HG02678 (cell line): ENCODE results near the gene SLC17A9.
"Not testable (repeated sequence)": the region's sequence is repeated elsewhere in the genome, so short reads cannot be mapped to it uniquely, and the experiment has no call there.

Experiments
- ATAC-seq: cut with Tn5 transposase; IDR thresholded peaks from one replicate; pipeline ENCODE4 v1.9.1; 2021; ENCODE audit warnings: mild to moderate bottlenecking, moderate library complexity; ENCODE audit not compliant: unreplicated experiment

The SLC17A9 gene

DNA sequence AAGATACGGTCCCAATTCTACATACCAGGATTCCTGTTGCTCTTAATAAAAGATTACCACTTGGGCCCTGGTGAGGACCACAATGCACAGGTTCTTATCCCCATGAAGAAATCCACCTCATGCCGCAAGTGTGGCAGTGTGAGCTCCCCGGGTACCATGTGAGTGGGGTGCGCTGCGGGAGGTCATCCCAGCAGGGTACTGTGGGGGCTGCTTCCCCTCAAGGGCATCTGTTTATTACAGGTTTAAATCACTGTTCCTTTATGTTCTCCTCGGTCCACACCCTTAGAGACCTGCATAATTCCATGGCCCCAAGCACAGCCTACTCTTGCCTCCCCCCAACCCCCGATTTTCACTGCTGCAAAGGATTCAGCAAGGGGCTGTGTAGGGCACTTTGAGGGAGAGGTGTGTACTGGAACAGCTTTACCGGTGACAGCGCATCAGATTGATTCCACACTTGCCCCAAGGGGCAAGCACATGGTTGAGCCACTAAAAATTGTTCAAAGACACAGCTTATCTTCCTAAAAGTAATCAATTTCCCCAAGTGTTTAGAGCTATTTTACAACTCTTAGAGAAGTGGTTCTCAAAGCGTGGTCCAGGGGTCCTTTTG lies 32.4 kb upstream of the SLC17A9 start:
- no peak for ATAC-seq

DNA sequence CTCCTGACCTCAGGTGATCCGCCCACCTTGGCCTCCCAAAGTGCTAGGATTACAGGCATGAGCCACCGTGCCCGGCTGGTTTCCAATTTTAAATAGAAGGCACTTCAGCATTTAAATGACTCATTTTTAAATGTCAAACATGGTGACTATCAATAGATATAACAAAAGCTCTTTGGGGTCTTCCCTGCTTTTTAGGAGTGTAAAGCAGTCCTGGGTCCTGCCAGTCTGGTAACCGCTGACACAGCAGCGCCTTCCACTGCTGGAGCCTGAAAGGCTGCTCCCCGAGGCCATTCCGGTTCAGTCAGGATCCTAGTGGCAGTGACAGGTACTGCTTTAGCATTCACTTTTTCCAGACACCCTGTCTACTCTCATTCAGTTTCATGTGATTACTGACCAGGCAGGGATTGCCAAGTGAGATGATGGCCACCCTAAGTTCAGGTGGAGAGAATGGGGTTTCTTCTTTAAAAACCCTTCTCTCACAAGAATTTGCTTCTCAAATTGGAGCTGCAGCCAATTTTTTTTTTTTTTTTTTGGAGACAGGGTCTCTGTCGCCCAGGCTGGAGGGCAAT lies 31.3 kb upstream of the SLC17A9 start:
- no peak for ATAC-seq

DNA sequence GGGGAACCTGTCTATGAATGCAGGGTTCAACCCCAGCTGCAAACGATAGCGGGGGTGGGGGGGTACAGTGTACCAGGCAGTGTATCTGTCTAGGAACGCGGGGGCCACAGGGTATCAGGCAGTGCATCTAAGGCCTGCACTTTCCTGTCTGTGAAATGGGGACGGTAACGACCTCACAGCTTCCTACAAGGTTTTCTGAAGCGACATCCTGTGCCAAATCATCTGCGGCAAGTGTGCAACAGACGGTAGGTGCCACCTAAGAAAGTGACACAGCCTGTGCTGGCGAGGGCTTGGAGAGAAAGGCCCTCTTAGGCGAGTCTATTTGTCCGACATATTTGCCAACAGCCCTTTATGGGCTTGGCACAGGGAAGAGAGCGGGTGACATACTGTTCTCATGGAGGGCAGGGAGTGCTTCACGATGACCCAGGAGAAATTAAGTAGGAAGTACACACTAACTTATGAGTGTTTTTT lies 30.0 kb upstream of the SLC17A9 start:
- no peak for ATAC-seq

DNA sequence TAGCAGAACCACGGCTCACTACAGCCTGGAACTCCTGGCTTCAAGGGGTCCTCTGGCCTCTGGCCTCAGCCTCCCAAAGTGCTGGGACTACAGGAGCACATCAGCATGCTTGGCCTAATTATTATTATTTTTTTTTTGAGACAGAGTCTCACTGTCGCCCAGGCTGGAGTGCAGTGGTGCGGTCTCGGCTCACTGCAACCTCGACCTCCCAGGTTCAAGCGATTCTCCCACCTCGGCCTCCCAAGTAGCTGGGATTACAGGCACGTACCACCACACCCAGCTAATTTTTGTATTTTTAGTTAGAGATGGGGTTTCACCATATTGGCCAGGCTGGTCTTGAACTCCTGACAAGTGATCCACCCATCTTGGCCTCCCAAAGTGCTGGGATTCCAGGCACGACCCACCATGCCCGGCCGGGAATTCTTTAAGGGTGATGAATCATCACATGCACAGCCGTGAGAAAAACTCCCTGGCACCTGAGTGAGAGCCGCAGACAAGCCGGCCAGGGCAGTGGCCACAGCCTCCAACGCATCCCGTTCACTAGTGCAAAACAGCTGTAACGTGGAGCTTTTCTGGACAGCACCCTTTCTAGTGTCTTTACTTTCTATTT lies 29.3 kb upstream of the SLC17A9 start:
- not testable (repeated sequence) for ATAC-seq

DNA sequence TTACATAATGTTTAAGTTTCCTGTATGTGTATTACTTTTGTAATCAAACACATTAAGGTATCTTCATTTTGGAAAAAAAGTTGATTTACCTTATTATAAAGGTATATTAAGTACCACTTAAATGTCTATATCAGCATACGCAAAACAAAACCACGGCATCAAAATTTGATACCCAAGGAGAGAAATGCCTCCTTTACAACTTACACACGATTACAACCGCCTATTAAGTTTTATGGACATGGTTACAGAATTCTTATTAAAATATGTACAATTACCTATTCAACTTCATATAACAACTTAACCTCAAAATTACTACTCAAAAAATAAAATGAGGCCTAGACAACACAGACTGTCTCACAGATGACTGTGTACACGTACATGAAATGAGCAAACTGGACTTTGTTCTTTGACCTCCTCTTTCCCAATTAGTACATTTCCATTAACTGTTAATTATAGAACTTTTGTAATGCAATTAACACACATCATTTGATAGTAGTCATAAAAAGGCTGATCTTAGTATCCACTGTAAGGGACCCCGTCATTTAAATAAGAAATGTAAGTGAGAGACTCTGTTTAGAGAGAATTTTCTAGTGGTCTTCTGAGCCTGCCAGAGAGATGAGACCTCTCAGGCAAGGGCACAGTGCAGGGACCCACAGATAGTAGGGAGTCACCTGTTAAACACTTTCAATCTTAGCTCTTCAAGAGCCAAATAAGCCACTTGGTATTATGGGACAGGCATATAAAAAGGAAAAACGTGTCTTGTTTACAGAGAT lies 28.7 kb upstream of the SLC17A9 start:
- no peak for ATAC-seq

DNA sequence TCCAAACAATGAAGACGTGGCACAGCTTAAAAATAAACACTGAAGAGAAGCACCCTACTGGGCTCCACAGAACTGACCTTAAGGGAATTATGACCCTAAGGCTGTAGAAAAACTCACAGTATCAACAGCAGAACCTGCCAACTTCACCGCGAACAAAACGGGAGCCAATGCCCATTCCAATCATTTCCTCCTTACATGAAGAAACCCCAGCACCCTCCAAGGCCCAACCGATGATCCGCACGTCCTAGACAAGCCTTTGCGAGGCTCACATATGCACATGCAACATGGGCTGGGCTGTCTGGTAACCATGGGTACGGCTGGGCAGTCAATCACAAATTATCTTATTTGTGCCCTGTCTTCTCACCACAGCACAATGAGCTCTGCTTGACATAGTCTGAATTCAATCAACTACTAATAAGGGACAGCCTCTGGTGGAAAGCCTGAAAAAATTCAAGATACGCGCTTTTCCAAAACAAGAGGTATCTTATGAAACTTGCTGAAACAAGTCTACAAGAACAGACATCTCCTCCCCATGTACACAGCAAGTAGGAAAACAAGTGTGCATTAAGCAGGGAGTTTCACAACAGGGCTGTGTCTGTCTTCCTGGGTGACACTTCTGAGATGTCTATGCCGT lies 27.9 kb upstream of the SLC17A9 start:
- ATAC-seq, result no peak

DNA sequence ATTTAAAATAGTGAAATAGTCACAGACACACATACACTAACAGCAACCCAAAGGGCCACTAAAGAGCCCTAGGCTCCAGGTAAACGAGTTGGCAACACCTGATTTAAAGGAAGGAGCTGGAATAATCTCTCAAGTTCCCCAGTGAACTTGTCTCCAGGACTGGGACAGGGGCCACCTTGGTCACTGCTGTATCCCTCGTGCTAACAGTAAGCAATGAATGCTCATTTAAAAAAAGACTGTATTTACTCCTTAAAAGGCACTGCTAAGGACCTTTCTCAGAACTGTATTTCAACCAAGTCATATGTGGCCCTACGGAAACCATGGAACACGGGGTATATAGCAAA lies 27.5 kb upstream of the SLC17A9 start:
- no peak for ATAC-seq

DNA sequence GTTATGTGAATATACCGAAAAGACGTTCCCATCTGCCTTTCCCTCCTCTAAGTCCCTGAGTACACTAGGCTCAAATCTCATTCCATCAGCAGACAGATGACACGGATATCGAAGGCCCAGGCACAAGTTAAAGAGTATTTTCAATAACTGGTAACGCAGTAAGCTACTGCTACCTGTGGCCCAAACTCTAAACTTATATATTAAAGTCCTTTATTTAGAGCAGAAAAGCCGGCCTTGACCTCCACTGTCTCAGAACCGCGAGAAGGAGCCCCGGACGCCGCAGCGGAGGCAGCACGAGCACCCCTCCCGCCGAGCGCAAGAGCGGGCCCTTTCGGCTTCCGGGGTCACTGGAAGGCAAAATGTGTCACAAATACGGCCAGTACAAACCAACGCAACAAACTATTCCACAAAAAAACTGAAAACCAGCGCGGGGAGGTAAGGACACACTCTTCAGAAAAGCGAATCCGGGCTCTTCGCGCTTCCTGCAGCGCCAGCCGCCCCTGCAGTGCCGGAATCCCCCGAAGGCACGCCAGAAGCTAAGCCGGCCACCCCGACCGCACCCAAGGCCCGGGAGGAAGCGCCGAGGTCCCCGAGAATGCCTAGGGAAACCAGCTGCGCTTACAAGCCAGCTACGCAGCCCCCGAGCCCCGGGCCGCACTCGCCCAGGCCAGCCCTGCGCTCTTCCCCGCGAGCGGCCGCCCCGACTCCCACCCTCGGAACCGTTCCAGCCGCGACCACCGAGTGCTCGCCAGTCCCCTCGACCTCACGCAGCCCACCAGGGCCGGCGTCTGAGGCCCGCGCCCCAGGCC lies 26.9 kb upstream of the SLC17A9 start:
- peak; percentile 25 for ATAC-seq

DNA sequence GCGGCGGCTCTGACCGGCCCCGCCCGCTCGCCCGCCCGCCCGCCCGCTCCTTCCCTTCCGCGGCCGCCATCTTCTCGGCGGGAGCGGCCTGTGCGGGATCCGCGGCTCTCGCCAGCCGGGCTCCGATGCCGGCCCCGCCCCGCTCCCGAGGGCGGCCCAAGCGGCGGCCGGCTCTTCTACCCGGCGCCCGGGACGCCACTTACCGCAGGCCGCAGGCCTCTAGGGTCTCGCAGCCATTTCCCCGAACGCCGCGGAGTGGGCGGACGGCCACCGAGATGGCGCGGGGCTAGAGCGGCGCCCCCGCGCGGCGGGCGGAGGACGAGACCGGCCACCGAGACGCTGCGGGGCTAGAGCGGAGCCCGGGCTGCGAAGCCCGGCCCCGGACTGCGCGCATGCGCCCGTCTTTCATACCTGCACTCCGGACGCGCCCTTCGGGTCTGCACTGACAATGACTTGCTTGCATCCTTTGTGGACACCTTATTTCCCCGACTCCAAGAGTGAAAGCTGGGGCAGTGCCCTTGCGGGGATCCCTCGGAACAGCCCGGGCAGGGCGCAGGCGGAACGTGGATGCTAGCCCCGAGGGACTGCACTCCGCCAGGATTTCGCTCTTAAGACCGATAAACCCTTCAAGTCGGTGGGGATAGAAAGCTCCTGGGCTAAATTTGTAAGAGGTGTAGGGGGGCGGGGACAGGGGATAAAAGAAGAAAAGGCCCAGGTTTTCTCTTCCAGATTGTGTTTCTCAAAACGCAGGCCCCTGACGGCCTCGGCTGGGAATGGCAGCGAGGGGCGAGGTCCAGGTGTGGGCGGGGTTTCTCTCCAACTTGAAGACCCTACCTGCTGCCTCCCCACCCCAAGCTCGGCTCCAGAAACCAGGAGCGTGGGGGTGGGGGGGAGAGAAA lies 26.0 kb upstream of the SLC17A9 start, which contains the start of gene DIDO1:
Gene DIDO1, minus strand, starts transcription at position 277 of the 899 bp plus-strand sequence.
- ATAC-seq, result peak; percentile 80

DNA sequence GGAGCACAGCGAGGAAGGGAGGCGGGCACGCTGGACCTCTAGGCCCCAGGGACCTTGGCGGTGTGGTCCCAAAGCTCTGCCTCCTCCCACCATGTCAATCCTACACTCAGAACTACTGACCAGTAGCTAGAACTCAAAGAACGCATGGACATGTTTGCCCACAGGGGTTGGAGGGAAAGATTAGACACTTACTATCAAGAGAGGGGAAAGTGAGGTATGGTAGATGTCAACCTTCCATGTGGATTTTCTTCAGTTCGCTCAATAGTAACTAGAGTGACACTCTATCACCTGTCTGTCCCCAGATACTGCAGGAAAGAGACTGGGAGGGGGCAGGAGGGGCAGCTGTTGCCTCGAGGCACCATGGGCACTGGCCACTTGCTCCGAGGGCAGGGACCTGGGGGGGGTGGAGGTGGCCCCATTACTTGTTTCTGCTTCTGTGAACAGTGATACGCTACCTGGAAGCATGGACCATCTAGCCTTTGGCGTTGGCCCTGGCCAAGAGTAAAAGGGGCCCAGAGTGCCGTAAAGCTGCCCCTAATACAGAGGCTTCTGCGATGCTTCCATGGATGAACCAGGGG lies 25.3 kb upstream of the SLC17A9 start:
- no peak for ATAC-seq

DNA sequence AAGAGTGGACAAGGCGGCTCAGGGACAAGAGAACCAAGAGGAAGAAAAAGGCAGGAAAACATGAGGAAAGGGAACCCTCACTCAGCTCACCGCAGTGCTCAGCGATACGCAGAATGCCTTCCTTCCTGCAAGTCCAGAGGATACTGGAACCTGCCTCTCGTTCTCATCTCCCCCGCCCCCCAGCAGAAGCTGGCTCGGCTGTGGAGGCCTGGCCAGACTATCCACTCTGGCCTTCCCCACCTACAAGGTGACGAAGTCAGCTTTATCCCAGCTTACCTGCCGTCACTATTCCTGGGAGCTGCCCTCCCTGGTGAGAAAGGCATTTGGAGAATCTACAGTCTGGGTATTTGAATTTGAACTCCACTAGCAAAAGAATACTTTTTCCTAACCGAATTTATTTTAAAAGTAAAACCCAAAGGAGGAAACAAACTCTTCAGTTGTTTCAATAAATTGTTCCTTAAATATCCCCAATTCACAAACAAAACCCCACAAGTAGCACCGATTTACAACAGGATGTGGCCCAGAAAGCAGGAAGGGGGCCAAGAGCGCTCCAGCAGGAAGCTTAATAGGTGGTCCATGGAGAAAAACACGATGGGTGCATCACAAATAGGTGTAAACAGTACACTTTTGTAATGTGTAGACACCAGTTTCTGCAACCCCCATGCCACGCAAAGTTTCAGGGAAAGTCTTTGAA lies 24.1 kb upstream of the SLC17A9 start:
- no peak for ATAC-seq

DNA sequence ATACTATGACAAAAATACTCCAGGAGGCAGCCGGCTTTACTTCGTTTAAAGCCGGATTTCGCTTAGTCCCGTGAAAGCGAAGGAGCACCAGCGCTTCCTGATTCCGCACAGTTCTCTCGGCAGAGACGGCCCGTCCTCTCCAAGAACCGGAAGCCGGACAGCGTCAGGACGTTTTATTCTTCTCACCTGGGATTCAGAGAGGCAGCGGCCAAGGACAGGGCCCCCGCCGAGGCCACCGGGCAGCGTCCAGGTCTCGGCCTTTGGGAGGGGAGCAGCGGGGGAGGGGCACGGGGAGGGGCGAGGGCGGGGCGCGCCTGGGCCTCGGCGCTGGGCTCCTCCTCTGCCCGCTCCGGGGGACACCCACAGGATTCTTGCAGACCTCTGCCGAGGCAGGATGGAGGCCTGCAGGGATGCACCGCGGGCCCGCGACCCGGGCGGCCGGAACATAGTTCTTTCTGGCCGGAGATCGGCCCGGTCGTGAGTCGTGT lies 23.4 kb upstream of the SLC17A9 start:
- ATAC-seq, result no peak

DNA sequence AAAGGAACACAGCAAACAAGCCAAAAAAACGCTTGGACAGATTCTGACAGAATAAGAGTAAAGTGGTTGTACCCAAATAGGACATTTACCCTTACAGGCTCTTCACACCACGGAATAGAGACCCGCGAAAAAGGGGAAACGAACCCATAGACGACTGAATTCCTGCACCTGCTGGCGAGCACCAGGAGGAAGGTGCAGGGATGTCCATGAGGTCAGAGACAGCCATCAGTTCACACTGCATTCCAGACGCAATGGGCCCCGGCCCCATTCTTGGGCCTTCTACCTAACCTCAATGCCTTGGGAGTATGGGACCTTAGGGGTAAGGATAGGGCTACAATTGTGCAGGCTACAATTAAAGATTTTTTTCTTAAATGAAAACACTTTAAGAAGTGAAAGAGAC lies 21.0 kb upstream of the SLC17A9 start:
- ATAC-seq, result no peak

DNA sequence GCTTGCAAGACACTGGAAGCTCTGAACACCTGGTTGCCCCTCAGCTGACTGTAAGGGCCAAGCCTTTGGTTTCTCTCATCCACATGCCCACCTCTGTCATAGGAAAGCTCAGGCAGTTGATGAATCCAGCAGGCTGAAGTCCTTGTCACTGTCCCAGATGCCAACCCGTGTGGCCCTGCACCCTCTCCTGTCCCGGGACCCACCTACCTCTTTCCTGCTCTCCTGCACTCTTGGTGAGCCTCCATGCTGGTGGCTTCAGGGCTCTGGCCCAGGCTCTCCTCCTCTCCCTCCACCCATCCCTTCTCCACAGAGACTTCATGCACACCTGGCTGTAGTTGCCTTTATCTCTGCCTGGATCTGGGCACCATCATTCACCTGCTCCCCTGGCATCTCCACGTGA lies 18.5 kb upstream of the SLC17A9 start:
- ATAC-seq, result no peak

DNA sequence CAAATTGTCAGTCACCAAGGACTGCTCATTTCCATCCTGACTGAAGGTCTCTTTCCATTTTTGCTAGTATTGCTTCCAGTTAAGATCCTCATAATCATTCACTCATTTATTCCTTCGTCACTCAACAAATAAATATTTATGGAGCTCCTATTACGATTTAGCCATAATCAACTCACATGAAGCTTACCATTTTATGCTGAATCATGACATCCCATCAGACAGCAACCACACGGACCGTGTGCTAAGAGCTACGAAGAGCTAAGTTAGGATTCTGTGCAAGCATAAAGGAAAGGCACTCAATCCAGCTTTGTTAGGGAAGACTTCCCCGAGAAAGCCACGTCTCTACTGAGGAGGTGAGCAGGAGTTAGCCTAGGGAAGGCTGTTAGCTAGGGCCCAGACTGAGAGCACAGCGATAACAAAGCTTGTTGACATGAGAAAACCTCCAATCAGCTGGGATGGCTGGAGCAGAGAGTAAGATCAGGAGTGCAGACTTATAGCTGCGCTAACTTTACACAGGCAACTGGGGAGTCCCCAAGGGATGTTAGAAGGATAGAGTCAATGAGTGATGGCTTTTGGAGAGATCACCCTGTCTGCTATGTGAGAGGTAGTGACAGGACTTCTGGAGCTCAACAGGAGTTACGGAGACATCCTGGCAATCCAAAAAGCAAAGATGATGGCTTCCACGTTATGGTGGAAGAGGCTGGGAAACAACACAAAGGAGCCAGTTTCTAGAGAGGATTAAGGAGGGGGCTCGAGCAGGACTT lies 17.1 kb upstream of the SLC17A9 start:
- ATAC-seq, result no peak

DNA sequence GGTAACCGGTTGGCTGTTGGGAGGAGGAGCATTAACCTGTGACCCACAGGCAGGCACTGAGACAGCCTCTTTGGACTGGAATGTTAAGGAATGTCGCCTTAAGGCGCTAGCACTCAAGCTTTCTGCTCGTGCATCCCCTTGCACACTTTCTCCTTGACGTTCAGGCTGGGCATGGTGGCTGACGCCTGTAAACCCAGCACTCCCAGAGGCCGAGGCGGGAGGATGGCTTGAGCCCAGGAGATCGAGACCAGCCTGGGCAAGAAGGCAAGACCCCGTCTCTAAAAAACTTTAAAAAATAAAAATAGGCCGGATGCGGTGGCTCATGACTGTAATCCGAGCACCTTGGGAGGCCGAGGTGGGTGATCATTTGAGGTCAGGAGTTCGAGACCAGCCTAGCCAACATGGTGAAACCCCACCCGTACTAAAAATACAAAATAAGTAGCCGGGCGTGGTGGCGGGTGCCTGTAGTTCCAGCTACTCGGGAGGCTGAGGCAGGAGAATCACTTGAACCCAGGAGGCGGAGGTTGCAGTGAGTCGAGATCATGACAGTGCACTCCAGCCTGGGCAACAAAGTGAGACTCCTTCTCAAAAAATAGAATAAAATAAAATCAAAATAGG lies 16.4 kb upstream of the SLC17A9 start:
- ATAC-seq, result no peak
